Stimulated activated CD8-positive, alpha-beta memory T cell treated with anti-CD3 and anti-CD28 coated beads, Interleukin-15, amount 100 ng/mL, for 4 hours (primary cell): ENCODE results near the gene CUBN.

Experiments
- DNase-seq, 2 donors: peaks; one replicate each; pipeline ENCODE4 v3.0.0-alpha.2; 2020; ENCODE audit warnings: low read depth in 2 of 2

CUBN gene

GRCh38 chr10:16789261-16789660, 340.4 kb downstream of the CUBN start:
- no peak for DNase-seq

- DNase-seq: no peak
Observed at GRCh38 chr10:16788778-16789177, 340.8 kb downstream of the CUBN start.

- DNase-seq: no peak
Observed at GRCh38 chr10:16788125-16788524, 341.5 kb downstream of the CUBN start.

GRCh38 chr10:16787361-16787791, 342.2 kb downstream of the CUBN start:
- peak; percentile 26 to 66 for DNase-seq

- DNase-seq: no peak
Observed at GRCh38 chr10:16780338-16780880, 349.2 kb downstream of the CUBN start.

GRCh38 chr10:16779384-16779915, 350.2 kb downstream of the CUBN start:
- peak; percentile 11 to 67 for DNase-seq

- DNase-seq: no peak
Observed at GRCh38 chr10:16777473-16778370, 351.9 kb downstream of the CUBN start.

GRCh38 chr10:16776896-16777295, 352.7 kb downstream of the CUBN start:
- DNase-seq: no peak
